Activated CD8-positive, alpha-beta memory T cell treated with anti-CD3 and anti-CD28 coated beads, Interleukin-2, amount 50 U/mL, for 24 hours (primary cell): Measurements from ENCODE around the gene ERC1.

Source experiments
- DNase-seq: peaks from one replicate; pipeline ENCODE4 v3.0.0-alpha.2; 2020; ENCODE audit errors: extremely low read depth

ERC1 gene

DNA sequence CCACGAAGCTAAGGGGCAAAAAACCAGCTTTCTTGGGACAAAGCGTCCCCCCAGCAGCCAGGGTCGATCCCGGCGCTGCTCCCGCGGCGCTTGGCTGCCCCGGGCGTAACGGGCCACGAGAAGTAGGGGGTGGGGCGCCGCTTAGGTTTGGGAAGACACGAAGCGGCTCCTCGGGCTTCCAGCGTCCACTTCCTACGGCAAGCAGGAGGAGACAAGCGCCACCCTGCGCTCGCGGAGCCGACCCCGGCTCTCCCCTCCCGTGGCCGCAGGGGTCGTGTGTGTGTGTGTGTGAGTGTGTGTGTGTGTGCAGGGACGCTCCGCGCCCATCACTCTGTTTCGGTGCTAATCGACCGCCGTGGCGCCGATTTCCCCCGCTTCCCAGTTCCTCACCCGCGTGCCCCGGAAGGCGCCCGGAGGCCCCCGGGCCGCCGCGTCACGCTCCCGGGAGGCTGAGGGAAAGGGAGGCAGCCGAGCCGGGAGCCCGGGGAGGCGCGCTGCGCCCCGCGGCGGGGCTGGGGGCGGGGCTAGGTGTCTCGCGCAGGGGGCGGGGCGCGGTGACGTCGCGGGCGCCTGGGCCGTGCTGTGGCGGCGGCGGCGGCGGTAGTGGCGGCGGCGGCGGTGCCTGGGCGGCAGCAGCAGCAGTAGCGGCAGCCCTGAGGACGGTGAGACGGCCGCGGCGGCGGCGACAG lies at the start of gene ERC1:
ERC1 (plus strand) TSS at position 563 of the 689 bp plus-strand sequence. CDS start 36,681 bp downstream, outside the sequence.
- DNase-seq: peak; percentile 52

DNA sequence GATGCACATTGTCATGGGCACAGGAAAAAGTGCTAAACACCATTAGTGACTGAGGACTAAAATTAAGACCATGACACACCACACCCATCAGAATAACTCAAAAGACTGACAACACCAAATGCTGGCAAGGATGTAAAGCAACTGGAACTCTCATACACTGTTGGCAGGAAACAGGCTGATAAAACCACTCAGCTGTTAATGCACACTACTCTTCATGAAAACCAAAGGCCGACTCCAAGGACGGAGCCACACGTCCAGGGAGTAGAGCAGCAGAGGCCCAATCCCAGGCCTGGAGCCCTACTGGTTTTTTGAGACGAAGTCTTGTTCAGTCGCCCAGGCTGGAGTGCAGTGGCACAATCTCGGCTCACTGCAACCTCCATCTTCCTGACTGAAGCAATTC lies 48.0 kb upstream of the ERC1 start:
- no peak for DNase-seq

- DNase-seq: no peak
Observed at GRCh38 chr12:944211-944610, 46.8 kb upstream of the ERC1 start.

- DNase-seq: no peak
Observed at GRCh38 chr12:946212-946611, 44.8 kb upstream of the ERC1 start.

- no peak for DNase-seq
Observed at GRCh38 chr12:946631-947030, 44.4 kb upstream of the ERC1 start.

DNA sequence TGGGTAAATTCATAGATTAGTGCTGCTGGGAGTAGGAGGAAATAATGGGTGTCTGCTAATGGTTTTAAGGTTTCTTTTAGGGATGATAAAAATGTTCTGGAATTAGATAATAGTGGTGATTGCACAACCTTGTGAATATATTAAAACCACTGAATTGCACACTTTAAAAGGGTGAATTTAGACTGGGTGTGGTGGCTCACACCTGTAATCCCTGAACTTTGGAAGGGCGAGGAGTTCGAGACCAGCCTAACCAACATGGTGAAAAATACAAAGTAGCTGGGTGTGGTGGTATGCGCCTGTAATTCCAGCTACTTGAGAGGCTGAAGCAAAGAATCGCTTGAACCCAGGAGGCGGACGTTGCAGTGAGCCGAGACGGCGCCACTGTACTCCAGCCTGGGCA lies 42.8 kb upstream of the ERC1 start:
- DNase-seq: no peak

DNA sequence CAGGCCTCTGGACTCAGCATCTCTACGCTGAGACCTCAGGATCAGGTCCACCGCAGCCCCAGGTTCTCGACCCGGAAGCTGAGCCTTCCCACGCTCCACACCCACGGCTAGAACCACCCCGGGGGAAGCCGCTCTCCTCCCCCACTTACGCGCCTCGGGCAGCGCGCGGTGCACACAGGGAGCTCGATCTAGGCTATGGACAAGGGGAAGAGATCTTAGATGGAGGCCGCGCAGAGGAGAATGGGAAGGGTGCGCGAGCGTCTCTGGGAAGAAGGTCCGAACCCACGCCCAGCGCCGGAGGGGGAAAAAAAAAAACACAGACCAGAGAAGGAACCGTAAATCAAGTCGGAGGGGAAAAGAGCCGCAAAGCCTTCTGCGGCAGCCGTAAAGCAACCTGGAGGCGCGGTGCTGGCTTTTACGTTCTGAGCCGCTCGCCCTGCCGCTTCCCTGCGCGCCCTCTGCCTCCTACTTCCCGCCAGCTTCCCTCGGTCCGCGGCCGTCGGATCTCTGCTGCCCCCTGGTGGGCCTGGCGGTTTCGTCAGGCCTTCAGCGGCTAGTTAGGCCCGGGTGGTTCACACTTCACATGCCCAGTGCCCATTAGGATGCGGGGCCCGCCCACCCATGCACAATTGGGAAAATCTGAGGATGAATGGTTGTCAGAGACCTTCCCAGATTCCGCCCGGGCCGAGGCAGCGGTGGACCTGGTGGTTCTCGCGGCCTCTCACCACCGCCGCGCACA lies 41.4 kb upstream of the ERC1 start, which contains the start of gene RAD52:
RAD52 (minus strand) TSS at position 242 of the 739 bp plus-strand sequence. CDS start 16,636 bp downstream, outside the sequence.
- DNase-seq: peak; percentile 91

DNA sequence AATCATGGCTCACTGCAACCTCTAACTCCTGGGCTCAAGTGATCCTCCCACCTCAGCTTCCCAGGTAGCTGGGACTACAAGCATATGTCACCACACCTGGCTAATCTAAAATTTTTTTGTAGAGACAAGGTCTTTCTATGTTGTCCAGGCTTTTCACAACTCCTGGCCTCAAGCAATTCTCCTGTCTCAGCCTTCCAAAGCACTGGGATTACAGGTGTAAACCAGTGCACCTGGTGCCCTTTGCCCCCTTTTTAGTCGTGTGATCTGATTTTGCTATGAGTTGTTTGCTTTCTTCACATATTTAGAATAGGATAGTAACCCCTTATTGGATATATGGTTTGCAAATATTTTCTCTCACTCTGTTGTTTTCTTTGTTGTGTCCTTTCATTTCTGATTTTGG lies 39.8 kb upstream of the ERC1 start:
- no peak for DNase-seq

GRCh38 chr12:953776-954175 lies 37.2 kb upstream of the ERC1 start:
- DNase-seq: no peak

DNA sequence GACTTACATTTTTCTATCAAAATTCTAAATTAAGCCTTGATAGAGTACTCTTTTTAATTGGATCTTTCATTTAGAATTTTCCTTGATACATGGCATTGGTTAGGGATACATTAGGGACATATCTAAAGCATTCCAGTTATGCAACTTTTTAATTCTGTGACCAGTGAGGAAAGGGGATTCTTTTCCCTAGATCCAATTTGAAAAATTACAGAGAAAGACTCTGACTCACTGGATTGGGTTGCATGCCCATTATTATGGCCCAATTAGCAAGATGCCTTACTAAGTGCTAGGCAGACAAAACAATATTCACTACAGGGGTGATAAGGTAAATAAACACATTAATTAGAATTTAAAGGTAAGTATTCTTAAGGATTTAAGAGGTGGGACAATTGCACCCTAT lies 36.3 kb upstream of the ERC1 start:
- no peak for DNase-seq

GRCh38 chr12:955939-956338 lies 35.1 kb upstream of the ERC1 start:
- no peak for DNase-seq

- no peak for DNase-seq
Observed at GRCh38 chr12:958588-959123, 32.4 kb upstream of the ERC1 start.

- DNase-seq: no peak
Observed at GRCh38 chr12:966724-967123, 24.3 kb upstream of the ERC1 start.

DNA sequence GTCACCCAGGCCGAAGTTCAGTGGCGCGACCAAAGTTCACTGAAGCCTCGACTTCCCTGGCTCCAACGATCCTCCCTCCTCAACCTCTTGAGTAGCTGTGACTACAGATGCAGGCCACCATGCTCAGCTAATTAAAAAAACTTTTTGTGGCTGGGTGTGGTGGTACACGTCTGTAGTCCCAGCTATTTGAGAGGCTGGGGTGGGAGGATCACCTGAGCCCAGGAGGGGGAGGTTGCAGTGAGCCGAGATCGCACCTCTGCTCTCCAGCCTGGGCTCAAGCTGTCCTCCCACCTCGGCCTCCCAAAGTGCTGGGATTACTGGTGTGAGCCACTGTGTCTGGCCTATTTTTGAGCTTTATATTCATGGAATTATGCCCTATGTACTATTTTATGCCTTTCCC lies 23.4 kb upstream of the ERC1 start:
- no peak for DNase-seq

- DNase-seq: no peak
Observed at GRCh38 chr12:968545-968944, 22.5 kb upstream of the ERC1 start.

DNA sequence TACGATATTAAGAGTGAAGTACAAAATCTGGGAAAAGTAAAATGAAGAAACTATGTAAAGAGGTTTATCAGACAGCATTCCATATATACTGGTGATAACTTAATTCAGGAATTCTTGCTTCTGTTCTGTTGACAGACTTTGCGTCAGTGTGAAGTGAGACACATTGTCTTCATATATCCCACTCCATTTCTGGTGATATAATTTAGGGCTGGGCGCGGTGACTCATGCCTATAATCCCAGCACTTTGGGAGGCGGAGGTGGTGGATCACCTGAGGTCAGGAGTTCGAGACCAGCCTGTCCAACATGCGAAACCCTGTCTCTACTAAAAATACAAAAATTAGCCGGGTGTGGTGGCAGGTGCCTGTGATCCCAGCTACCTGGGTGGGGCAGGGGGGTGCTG lies 21.2 kb upstream of the ERC1 start:
- DNase-seq: no peak

GRCh38 chr12:971991-972390 lies 19.0 kb upstream of the ERC1 start:
- DNase-seq: no peak

GRCh38 chr12:974271-974862 lies 16.7 kb upstream of the ERC1 start:
- no peak for DNase-seq

- no peak for DNase-seq
Observed at GRCh38 chr12:976644-977043, 14.4 kb upstream of the ERC1 start.

GRCh38 chr12:977156-977555 lies 13.9 kb upstream of the ERC1 start:
- DNase-seq: no peak

DNA sequence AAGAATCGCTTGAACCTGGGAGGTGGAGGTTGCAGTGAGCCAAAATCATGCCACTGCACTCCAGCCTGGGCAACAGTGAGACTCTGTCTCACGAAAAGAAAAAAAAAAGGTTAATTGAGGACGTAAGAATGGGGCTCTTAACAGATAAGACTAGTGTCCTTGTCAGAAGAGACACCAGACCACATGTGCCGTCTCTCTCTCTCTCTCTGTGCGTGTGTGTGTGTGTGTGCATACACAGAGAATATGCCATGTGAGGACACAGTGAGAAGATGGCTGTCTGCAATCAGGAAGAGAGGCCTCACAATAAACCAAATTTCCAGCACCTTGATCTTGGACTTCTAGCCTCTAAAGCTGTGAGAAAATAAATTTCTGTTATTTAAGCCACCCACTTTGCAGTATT lies 11.7 kb upstream of the ERC1 start:
- DNase-seq: no peak

- no peak for DNase-seq
Observed at GRCh38 chr12:981176-981828, 9.7 kb upstream of the ERC1 start.
